ENCODE data around the gene TNIK.

- TF ChIP-seq CTCF (IDR thresholded peaks at IDR 0.05), result no peak
- no peak for TF ChIP-seq POLR2AphosphoS5 (IDR thresholded peaks at IDR 0.05)
Observed at GRCh38 chr3:171295484-171296373, 164.5 kb downstream of the TNIK start.

Data from breast epithelium (tissue), 3 donors.